KOPT-K1 (cell line): Measurements from ENCODE around the gene NRG3.

Experiments
- H3K27ac ChIP-seq: fragments of 200-600 bp; sonication (generic); 2 replicates; pipeline ENCODE4 v1.5.1; 2016; ENCODE audit warnings: antibody characterized with exemption, mild to moderate bottlenecking, low read depth, low read length; ENCODE audit not compliant: poor library complexity, severe bottlenecking
- H3K36me3 ChIP-seq: fragments of 200-600 bp; sonication (generic); 2 replicates; pipeline ENCODE4 v1.5.1; 2017; ENCODE audit warnings: antibody characterized with exemption, mild to moderate bottlenecking, low read length, moderate library complexity; ENCODE audit not compliant: insufficient read depth
- H3K9me3 ChIP-seq: fragments of 200-600 bp; sonication (generic); 2 replicates; pipeline ENCODE4 v1.5.1; 2017; ENCODE audit warnings: antibody characterized with exemption, low read length, mild to moderate bottlenecking; ENCODE audit not compliant: insufficient read depth, poor library complexity, severe bottlenecking

Gene NRG3

DNA sequence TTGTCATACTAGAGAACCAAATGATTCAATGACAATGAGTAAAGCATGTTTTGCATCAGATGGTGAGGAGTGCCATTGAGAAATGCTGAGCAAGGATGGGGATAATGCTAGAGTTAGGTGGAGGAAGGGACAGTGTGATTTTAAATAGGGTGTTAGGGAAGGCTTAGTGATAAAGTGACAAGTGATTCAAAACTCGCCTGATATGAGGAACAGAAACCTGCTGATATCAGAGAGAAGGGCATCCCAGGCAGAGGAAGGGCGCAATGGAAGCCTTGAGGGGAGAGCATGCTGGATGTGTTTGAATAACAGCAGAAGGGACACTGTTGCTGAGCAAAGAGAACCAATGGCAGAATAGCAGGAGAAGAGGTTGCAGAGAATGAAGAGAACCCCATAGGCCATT, 196.2 kb downstream of the NRG3 start:
- Histone ChIP-seq H3K27ac (no peak overlapping the region), H3K9me3 (no peaks in the 10 kb centered on the region), H3K36me3 (no peaks in the 10 kb centered on the region)

DNA sequence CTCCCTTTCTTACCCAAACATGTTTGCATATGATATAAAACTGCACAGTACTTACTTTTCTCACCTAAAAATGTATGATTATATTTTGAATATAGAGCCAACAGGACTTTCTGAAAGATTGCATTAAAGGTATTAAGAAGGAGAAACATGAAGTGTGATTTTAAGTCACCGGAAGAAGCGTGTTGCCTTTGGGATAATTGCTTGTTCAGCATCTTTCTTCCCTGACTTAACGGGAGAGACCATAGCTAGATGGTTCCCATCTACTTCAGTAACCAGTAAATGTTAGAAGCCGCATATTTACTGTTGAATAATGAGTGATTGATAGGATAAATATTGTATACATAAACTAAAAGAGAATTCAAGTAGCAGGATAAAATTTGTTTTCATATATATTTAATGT, 197.1 kb downstream of the NRG3 start:
- H3K9me3 ChIP-seq = no peaks in the 10 kb centered on the region
- H3K27ac ChIP-seq = no peak overlapping the region
- no peaks in the 10 kb centered on the region for H3K36me3 ChIP-seq

DNA sequence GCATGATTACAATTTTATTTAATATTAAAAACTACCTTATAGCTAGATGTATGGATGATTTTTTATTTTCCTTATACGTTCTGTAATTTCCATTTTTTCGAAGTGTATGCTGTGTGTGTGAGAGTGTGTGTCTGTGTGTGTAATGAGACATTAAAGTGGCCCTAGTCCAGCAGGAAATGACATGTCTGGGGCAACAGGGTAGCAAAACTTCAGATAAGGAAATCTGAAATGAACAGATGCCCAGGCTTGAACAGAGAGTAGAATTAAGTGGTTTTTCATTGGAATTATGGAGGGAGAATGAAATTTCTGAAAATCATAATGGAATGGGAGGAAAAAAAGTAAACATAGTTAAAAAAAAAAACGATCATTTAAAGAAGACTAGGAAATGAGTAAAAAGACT, 200.6 kb downstream of the NRG3 start:
- no peaks in the 10 kb centered on the region for H3K36me3 ChIP-seq
- no peak overlapping the region for H3K27ac ChIP-seq
- H3K9me3 ChIP-seq = no peaks in the 10 kb centered on the region

DNA sequence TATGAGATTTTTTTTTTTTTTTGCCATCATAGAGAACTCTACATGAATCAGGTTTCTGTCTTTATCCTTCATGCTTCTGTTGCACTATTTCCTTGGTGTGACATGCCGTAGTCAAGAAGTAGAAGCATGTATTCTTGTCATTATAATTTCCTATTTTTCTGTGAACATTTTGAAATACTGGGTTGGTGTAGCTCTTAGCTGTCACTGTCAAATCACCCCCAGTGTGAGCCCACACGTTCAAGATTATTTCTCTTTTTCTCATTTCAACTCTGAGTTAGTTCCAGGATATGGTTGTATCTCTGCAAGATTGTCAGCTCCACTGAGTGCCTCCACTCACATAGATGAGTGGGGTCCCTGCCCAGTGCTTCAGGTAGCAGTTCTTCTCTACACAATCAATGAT, 209.5 kb downstream of the NRG3 start:
- H3K36me3 ChIP-seq = no peaks in the 10 kb centered on the region

DNA sequence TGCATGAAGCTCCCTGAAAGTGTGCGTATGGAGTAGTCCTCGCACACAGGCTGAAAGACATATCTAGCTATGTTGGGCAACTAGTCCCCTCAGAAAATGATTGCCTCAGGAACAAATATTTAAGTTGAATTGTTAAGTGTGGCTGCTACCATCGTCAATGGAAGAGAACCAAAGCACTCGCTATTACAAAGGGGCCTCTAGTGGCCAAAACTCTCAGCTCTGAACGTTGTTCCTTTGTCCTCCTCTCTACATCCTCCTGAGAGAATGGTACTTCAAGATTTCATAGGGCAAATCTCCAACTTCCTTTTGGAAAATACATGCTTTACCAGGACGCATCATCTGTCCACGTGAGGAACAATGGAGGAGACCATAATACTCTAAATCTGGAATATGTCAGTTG, 209.9 kb downstream of the NRG3 start:
- no peaks in the 10 kb centered on the region for H3K36me3 ChIP-seq
- no peaks in the 10 kb centered on the region for H3K9me3 ChIP-seq
- no peak overlapping the region for H3K27ac ChIP-seq

More for the DNA sequence above, 209.5 kb downstream of the NRG3 start:
- Histone ChIP-seq H3K27ac (no peak overlapping the region), H3K9me3 (no peaks in the 10 kb centered on the region)

DNA sequence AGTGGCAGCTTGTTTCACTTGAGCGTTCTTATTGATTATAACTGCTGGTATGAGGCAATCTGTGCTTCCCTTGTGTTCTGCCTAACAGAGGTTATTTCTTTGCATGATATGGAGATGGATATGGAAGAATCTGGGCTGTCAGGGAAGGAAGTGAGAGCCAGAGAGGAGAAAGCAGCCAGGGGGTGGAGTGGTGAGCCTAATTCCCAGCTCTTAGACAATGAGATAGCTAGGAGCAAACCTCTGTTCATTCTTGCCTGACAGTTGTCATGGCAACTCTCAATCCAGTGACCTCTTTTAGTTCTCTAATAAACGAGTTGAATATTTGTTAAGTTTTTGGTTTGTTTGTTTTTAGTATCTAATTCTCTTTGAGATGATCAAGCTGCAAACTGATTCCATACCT, 214.3 kb downstream of the NRG3 start:
- no peaks in the 10 kb centered on the region for H3K36me3 ChIP-seq
- no peak overlapping the region for H3K27ac ChIP-seq
- no peaks in the 10 kb centered on the region for H3K9me3 ChIP-seq

DNA sequence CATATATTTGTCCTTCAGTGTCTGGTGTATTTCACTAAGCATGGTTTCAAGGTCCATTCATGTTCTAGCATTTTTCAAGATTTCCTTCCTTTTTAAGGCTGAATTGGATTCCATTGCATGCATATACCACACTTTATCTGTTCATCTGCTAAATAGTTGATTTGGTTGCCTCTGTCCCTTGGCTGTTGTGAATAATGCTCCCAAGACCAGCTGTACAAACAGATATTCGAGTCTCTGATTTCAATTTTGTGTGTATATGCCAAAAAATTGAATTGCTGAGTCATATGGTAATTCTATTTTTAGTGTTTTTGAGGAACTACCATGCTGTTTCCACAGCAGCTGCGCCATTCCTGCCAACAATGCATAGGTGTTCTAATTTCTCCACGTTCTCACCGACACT, 216.4 kb downstream of the NRG3 start:
- no peaks in the 10 kb centered on the region for H3K36me3 ChIP-seq

DNA sequence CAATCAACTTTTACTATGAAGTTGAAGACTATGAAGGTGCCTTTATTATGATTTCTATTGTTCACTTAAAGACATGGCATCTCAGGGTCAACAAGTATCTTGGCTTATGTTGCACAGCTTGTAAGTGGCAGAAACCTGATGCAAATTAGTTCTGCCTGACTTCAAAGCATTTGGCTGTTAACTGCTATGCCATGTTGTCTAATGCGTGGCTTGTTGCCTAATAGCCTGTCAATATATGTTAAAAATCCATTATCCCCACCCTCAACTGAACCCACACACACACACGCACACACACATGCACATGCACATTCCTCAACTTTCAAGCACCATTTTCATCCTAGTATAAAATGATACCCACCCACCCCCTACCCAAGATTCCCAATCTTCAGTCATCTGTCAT, 217.1 kb downstream of the NRG3 start:
- H3K27ac ChIP-seq = no peak overlapping the region
- no peaks in the 10 kb centered on the region for H3K36me3 ChIP-seq
- H3K9me3 ChIP-seq = no peaks in the 10 kb centered on the region

More for the DNA sequence above, 216.4 kb downstream of the NRG3 start:
- no peak overlapping the region for H3K27ac ChIP-seq
- no peaks in the 10 kb centered on the region for H3K9me3 ChIP-seq

DNA sequence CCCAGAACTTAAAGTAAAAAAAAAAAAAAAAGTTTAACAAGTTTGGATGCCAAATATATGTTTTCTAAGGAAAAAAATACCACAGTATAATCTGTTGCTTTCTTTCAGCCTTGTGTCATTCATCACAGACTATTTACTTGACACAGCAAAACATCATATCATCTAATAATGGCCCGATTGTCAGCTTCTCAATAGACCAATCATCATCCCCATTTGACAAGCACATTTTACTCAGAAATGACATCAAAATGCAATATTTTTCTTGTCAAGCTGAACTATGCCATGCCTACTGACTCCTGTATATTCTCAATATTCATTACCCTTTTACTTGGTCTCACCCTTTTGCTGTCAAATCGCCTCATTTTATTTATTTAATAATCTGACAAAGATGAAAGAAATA, 249.7 kb downstream of the NRG3 start:
- Histone ChIP-seq H3K36me3 (no peaks in the 10 kb centered on the region), H3K27ac (no peak overlapping the region), H3K9me3 (no peaks in the 10 kb centered on the region)

DNA sequence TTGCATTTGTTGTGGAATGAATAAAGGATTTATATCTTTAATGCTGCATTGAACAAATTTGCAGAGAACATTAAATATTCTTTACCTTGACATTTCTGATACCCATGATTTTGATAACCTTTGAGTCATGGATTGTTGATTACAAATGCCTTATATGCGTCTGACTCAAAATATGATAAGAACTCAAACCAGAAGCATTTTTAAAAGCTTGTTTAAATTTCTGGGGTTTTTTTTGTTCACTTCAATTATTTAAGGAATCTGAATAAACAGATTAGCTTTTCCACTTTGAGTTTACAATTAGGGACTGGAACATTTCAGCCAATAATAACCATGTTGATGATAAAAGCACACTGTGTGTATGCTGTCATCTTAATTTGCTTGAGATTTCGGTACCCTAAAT, 253.5 kb downstream of the NRG3 start:
- Histone ChIP-seq H3K36me3 (no peaks in the 10 kb centered on the region), H3K27ac (no peak overlapping the region), H3K9me3 (no peaks in the 10 kb centered on the region)

DNA sequence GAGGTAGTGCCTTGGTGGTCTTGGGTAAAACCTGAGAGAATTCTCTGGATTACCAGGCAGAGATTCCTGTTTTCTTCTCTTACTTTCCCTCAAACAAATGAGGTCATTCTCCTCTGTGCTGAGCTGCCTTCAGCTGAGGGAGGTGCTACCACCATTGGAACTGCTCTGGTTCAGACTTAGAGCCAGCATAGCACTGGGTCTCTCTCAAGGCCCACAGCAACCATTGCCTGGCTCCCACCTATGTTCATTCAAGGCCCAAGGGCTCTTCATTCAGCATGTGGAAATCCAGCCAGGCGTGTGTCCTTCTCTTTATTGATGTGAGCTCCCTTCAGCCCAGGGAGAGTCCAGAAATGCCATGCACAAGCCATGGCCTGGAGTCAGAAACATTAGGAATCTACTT, 261.1 kb downstream of the NRG3 start:
- Histone ChIP-seq H3K9me3 (no peaks in the 10 kb centered on the region), H3K27ac (no peak overlapping the region), H3K36me3 (no peaks in the 10 kb centered on the region)

DNA sequence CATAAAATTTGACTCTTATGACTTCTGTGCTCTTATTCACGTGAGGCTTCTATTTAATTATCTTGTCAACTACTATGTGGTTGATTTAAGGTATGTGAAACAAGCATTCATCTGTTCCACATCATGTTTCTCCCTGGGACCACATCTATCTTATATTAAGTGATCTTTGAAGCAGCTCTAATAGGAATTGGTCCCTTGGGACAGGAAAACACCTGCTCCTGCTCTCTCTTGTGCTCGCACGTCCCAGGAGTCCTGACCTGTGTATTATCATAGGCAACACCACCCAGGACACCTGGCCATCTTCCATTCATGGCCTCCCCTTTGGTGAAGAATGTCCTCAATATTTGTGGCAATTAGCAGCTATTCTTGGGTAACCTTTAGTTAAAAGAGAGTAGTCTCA, 269.2 kb downstream of the NRG3 start:
- Histone ChIP-seq H3K9me3 (no peaks in the 10 kb centered on the region), H3K27ac (no peak overlapping the region), H3K36me3 (no peaks in the 10 kb centered on the region)

DNA sequence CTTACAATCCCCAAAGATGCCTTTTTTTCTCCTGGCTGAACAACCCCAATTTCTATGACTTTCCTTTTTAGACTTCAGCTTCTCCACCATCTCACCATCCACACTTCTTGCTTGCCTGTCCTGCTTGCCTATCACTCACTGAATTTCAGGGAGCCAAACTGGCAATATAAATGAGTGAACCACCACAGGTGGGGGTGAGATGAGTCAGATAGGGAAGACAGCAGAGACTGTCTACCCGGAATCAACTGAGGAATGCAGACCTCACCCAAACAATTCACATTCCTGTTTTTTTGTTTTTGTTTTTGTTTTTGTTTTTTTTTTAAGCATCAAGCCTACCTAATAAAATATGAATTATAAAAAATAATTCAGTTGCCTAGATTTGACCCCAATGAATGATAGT, 273.8 kb downstream of the NRG3 start:
- Histone ChIP-seq H3K9me3 (no peaks in the 10 kb centered on the region), H3K27ac (no peak overlapping the region), H3K36me3 (no peaks in the 10 kb centered on the region)

DNA sequence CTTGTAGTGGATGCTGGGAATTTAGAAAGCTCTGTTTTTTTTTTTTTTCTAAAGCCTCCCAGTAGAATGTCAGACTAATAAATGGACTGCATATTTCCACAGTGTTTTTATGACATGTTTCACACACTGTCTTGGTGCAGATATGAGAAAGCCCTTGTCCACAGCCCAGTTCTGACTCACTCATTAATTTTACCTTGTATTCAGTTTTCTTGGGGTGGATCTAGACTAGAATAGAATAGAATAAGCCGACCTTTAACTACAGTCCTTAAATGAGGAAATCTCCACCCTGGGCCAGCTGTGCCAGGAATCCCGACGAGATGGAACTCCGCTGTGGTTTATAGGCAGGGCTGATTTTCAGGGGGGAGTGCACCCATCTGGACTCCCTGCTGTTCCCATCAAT, 274.7 kb downstream of the NRG3 start:
- Histone ChIP-seq H3K9me3 (no peaks in the 10 kb centered on the region), H3K27ac (no peak overlapping the region), H3K36me3 (no peaks in the 10 kb centered on the region)

DNA sequence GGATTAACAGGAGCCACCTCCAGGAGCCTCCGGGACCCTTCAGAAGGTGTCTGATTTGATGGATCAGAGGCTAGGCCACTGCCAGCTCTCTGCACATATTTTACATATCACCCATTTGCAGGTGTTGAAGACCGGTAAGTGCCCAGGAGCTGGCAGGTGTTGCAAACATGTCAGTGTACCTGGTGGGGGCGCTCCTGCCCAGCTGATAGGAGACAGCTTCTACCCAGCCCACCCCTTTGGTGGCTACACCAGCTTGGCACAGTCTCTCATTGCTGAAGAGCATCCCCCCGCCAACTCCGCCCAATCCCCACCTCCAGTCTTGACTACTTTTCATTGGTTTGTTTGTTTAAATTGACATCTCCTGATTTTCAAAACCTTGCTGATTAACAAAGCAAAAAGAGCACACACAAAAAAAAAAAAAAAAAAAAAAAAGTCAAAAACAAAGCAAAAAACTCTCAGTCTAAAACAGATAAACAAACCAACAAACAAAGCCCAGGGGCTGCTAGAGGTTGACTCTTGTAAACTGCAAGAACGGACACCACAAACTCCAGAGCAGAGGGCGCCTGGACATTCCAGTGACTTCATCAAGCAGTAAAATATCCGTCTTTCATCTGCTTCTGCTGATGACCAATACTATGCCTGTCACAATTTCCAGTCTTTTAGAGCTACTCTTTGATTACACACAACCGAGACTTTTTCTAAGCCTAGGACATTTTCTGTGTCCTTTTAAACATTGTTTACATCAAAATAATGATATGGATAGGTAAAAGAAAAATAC, 275.3 kb downstream of the NRG3 start:
- Histone ChIP-seq H3K36me3 (no peaks in the 10 kb centered on the region), H3K9me3 (no peaks in the 10 kb centered on the region), H3K27ac (no peak overlapping the region)

DNA sequence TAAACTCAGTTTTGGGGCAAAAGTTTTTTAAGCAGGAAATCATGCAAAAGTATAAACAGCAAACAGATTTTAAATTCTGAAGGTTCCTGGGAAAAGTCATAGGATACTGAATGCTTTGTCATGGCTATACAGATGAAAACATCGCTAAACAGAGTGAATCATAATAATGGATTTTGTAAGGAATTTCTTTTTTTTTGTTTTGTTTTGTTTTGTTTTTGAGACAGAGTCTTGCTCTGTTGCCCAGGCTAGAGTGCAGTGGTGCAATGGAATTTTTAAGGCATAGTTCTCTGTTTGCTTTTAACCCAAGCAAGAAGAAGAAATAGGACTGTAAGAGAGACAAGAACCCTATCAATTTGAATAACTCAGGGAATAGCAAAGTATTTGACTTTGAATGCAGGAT, 285.3 kb downstream of the NRG3 start:
- no peak overlapping the region for H3K27ac ChIP-seq
- H3K9me3 ChIP-seq = no peaks in the 10 kb centered on the region
- H3K36me3 ChIP-seq = no peaks in the 10 kb centered on the region
